ENCODE results near the gene CD44.

CD44 gene

DNA sequence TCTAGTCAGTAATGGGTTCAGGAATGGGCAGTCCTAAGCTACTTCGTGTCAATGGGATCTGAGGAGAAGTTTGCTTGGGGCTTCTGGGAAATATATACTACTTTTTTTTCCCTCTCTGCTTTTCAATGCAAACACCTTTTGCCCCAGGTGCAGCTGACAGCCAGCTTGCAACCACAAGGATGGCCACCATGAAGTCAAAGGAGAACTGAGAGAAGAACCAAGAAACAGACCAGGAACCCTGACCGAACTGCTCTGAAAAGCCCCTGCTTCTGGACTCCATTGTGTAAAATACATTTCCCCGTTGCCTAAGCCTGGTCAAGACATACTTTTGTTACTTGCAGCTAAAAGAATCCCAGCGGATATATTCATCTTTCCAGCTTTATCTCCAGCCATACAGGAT is 20.1 kb upstream of the CD44 start:
- DNase-seq (ENCODE audit: low read depth) = no peak
- no peak for TF ChIP-seq CTCF (conservative IDR thresholded peaks at IDR 0.05; ENCODE audit: low read depth, low read length)

GRCh38 chr11:35121326-35121865 is 17.6 kb upstream of the CD44 start:
- no peak for TF ChIP-seq CTCF (conservative IDR thresholded peaks at IDR 0.05; ENCODE audit: low read depth, low read length)
- H3K4me3 ChIP-seq (ENCODE audit: low read length) = no peak overlapping the region
- DNase-seq (ENCODE audit: low read depth) = no peak

More for the DNA sequence above, 20.1 kb upstream of the CD44 start:
- H3K4me3 ChIP-seq (ENCODE audit: low read length) = no peak overlapping the region

DNA sequence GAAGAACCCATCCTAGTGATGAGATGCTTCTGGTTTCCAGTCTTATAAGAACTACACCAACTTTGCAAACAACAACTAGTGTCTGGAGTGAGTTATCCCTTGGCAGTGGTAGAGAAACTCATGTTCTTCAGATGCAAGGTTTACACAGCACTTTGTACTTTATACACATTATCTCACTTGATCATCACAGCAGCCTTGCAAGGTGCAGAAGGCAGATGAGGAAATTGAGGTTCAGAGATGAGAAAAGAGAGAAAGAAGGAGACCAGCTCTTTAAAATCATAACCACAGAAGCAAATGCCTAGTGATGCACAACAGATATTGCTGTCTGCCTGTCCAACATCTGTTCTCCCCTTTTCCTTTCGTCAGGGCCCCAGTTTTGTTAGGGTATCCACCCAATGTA is 16.7 kb upstream of the CD44 start:
- no peak for TF ChIP-seq CTCF (conservative IDR thresholded peaks at IDR 0.05; ENCODE audit: low read depth, low read length)
- no peak overlapping the region for H3K4me3 ChIP-seq (ENCODE audit: low read length)
- DNase-seq (ENCODE audit: low read depth) = no peak

GRCh38 chr11:35126000-35126878 is 12.7 kb upstream of the CD44 start:
- no peak for TF ChIP-seq CTCF (conservative IDR thresholded peaks at IDR 0.05; ENCODE audit: low read depth, low read length)
- H3K4me3 ChIP-seq (ENCODE audit: low read length) = no peak overlapping the region
- DNase-seq (ENCODE audit: low read depth) = no peak

- H3K4me3 ChIP-seq (ENCODE audit: low read length) = no peak overlapping the region
- no peak for DNase-seq (ENCODE audit: low read depth)
- no peak for TF ChIP-seq CTCF (conservative IDR thresholded peaks at IDR 0.05; ENCODE audit: low read depth, low read length)
Measured at GRCh38 chr11:35126879-35127581, 11.9 kb upstream of the CD44 start.

DNA sequence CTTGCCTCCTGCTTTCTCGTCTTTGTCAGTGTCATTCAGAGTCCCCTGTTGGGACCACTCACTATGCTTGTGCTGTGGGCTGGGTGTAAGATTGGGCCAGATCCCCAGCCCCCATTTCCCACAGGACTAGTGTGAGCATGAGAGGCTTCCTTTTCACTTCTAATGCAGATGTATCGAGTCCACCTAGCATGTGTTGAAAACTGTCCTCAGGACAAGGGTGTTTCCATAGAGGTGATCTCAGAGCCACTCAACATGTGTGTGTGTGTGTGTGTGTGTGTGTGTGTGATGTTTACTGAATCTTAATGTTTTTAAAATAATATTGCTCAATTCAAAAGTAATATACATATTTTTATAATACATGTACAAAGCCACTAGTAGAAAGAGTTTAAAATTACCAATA is 11.4 kb upstream of the CD44 start:
- no peak overlapping the region for H3K4me3 ChIP-seq (ENCODE audit: low read length)
- no peak for TF ChIP-seq CTCF (conservative IDR thresholded peaks at IDR 0.05; ENCODE audit: low read depth, low read length)
- DNase-seq (ENCODE audit: low read depth) = no peak
